Thyroid gland (tissue), 4 donors: Measurements from ENCODE around the gene TNFRSF1A.

ENCODE experiments used
- POLR2A ChIP-seq, 2 donors: fragments of 450-650 bp; IDR thresholded peaks; one replicate each; pipeline ENCODE4 v1.6.1; 2017; ENCODE audit warnings: antibody characterized with exemption in 2 of 2, mild to moderate bottlenecking in 2 of 2, moderate library complexity in 1 of 2
- TF ChIP-seq, protein P1 (sequence below), 6 experiments: fragments of 200-600 bp in 3 of 6; fragments of 450-650 bp in 3 of 6; sonication (generic) in 3 of 6; IDR thresholded peaks; one replicate each; pipeline ENCODE4 v1.5.1; 2016 to 2019; ENCODE audit warnings: antibody characterized with exemption in 6 of 6, mild to moderate bottlenecking in 2 of 6, inconsistent platforms in 1 of 6, moderate library complexity in 1 of 6

- peak in 1 of 2 donors; percentile 94 for TF ChIP-seq POLR2A (IDR thresholded peaks at IDR 0.05)
- TF ChIP-seq, protein P1, sequence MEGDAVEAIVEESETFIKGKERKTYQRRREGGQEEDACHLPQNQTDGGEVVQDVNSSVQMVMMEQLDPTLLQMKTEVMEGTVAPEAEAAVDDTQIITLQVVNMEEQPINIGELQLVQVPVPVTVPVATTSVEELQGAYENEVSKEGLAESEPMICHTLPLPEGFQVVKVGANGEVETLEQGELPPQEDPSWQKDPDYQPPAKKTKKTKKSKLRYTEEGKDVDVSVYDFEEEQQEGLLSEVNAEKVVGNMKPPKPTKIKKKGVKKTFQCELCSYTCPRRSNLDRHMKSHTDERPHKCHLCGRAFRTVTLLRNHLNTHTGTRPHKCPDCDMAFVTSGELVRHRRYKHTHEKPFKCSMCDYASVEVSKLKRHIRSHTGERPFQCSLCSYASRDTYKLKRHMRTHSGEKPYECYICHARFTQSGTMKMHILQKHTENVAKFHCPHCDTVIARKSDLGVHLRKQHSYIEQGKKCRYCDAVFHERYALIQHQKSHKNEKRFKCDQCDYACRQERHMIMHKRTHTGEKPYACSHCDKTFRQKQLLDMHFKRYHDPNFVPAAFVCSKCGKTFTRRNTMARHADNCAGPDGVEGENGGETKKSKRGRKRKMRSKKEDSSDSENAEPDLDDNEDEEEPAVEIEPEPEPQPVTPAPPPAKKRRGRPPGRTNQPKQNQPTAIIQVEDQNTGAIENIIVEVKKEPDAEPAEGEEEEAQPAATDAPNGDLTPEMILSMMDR (IDR thresholded peaks at IDR 0.05), result peak in 4 of 6 experiments; percentile 22 to 45 (median 30)
These were observed 34.4 kb upstream of the TNFRSF1A start for GRCh38 chr12:6376079-6376869.
